Stimulated activated CD8-positive, alpha-beta memory T cell treated with anti-CD3 and anti-CD28 coated beads, Interleukin-12 subunit alpha, Interleukin-12 subunit beta, amount 100 ng/mL, for 1 hour (primary cell): Measurements from ENCODE around the gene ADAT3.
A peak's percentile ranks its signal among the peaks of the same experiment; 100 is the strongest.

Source experiments
- DNase-seq: peaks from one replicate; pipeline ENCODE4 v3.0.0-alpha.2; 2020; ENCODE audit warnings: low read depth

Gene ADAT3

GRCh38 chr19:1938071-1938470 is 32.9 kb downstream of the ADAT3 start:
- DNase-seq: no peak

- DNase-seq: no peak
These were observed 36.2 kb downstream of the ADAT3 start, which contains the start of gene CSNK1G2 for GRCh38 chr19:1941146-1942077. Gene CSNK1G2 (plus strand): TSS chr19:1941172. CDS start chr19:1969773, 28,601 bp downstream.

- peak; percentile 64 for DNase-seq
These were observed 37.1 kb downstream of the ADAT3 start for GRCh38 chr19:1942078-1942933.

- DNase-seq: no peak
These were observed 37.8 kb downstream of the ADAT3 start for GRCh38 chr19:1942934-1943555.

GRCh38 chr19:1943661-1944087 is 38.5 kb downstream of the ADAT3 start:
- DNase-seq: no peak

GRCh38 chr19:1944088-1944915 is 39.1 kb downstream of the ADAT3 start:
- no peak for DNase-seq

GRCh38 chr19:1944916-1945561 is 39.8 kb downstream of the ADAT3 start:
- no peak for DNase-seq

- DNase-seq: no peak
These were observed 40.7 kb downstream of the ADAT3 start for GRCh38 chr19:1945899-1946298.

GRCh38 chr19:1947651-1948209 is 42.5 kb downstream of the ADAT3 start:
- no peak for DNase-seq

GRCh38 chr19:1949304-1950101 is 44.3 kb downstream of the ADAT3 start:
- DNase-seq: no peak

GRCh38 chr19:1950640-1951039 is 45.4 kb downstream of the ADAT3 start:
- no peak for DNase-seq

GRCh38 chr19:1952635-1953034 is 47.4 kb downstream of the ADAT3 start:
- no peak for DNase-seq

- DNase-seq: no peak
These were observed 47.8 kb downstream of the ADAT3 start for GRCh38 chr19:1953037-1953436.

- no peak for DNase-seq
These were observed 48.4 kb downstream of the ADAT3 start for GRCh38 chr19:1953441-1954094.

GRCh38 chr19:1954532-1954933 is 49.3 kb downstream of the ADAT3 start:
- no peak for DNase-seq

GRCh38 chr19:1955171-1956121 is 50.2 kb downstream of the ADAT3 start:
- no peak for DNase-seq

- no peak for DNase-seq
These were observed 50.9 kb downstream of the ADAT3 start for GRCh38 chr19:1956122-1956494.

GRCh38 chr19:1956868-1957492 is 51.8 kb downstream of the ADAT3 start:
- DNase-seq: no peak
